GM18951 (cell line): ENCODE results near the gene FAM180A.

Experiments used
- POLR2A ChIP-seq: IDR thresholded peaks from 4 replicates; pipeline ENCODE4 v1.6.1; 2011; ENCODE audit warnings: mild to moderate bottlenecking; ENCODE audit not compliant: insufficient read length, insufficient read depth; ENCODE audit errors: extremely low read depth
- in situ Hi-C: fragments of 300-500 bp; cut with MboI; formaldehyde crosslinking; loops from one replicate; pipeline ENCODE4 v1.12.0; 2022; ENCODE audit warnings: low sequenced_read_pairs, mixed read lengths, inconsistent platforms; ENCODE audit not compliant: unreplicated experiment

The FAM180A gene

DNA sequence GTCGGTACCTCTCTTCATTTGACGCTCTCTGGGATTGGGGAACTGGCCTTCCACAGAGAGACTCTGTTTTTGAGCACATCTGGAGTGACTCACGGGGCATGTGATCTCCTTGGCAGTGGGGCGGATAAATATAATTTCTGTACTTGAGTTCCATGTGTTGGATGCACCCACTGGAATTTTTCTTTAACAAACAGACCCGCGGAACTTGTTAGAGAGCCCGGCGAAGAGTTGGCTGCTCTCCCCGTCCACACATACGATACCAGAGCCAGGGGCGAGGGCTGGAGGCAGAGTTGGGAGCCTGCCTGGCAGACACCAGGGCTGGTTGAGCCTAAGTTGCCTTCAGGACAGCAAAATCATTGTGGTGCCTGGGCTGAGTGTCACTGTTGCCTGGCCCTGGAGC, at the start of gene FAM180A:
FAM180A (minus strand) TSS at position 44 of the 400 bp plus-strand sequence. CDS start 233 bp downstream, outside the sequence.
- in situ Hi-C loops = no loop called here
- no peak for TF ChIP-seq POLR2A

GRCh38 chr7:135798095-135798494, 49.5 kb upstream of the FAM180A start:
- TF ChIP-seq POLR2A = no peak
- in situ Hi-C loops = no loop called here

DNA sequence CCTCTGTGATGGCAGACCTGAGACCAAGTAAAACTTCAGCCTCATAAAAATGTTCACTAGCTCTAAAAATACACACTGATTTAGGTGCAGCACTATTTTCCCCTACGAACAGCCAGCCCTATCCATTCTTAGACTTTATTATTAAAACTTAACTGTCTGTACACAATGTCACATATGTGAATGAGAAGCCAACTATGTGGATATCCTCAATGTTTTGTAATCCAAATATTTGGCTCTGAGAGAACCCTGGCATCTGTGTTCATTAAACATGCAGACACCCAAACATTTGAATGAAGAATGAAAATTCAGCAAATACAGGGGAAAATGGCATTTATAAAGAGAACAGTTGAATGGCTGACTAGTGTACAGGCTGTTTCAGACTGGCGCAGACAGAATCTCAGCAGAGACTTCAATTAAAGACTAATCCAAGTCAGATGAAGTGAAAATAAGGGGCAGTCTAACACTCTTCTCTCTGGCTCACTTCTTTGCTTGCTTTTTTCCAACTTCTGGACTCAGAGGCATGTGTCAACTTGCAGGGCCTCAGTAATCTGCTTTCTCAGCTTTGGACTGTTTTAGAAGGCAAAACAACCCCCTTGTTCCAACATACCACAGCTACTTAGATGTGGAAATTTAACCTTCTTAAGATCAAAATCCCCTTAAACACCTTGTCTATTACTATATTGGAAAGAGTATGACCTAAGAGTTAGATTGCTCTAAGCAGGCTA, 47.4 kb upstream of the FAM180A start:
- in situ Hi-C loops = no loop called here

GRCh38 chr7:135793841-135794240, 45.2 kb upstream of the FAM180A start:
- in situ Hi-C loops = no loop called here
- no peak for TF ChIP-seq POLR2A

More for the DNA sequence above, 47.4 kb upstream of the FAM180A start:
- no peak for TF ChIP-seq POLR2A

DNA sequence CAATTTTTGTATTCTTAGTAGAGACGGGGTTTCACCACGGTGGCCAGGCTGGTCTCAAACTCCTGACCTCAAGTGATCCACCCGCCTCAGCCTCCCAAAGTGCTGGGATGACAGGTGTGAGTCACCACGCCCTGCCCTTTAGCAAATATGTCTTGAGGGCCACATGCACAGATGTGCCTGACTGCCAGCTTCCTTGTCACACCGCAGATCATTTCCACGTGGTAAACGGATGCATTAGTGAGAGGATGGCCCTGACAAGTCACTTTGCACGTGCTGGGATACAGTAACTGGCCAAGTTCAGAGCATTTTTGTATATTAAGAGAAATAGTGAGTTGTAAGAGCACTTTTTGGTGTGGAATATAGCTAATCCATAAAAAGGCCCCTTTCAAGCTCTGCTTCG, 44.3 kb upstream of the FAM180A start:
- TF ChIP-seq POLR2A = no peak
- in situ Hi-C loops = no loop called here

DNA sequence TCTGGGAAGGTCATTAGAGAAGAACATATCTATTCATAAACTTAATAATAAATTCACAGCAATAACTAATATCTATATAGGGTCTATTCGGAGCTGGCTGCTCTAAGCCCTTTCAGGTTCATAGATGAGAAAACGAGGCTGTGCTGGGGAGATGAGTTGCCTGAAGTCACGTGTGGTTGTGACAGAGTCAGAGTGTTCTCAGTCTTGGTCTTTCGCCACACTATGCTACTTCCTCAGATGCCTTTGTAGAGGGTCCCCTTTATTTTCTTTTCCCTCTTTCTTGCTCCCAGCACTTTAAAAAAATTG, 43.7 kb upstream of the FAM180A start:
- in situ Hi-C loops = no loop called here
- TF ChIP-seq POLR2A = no peak

DNA sequence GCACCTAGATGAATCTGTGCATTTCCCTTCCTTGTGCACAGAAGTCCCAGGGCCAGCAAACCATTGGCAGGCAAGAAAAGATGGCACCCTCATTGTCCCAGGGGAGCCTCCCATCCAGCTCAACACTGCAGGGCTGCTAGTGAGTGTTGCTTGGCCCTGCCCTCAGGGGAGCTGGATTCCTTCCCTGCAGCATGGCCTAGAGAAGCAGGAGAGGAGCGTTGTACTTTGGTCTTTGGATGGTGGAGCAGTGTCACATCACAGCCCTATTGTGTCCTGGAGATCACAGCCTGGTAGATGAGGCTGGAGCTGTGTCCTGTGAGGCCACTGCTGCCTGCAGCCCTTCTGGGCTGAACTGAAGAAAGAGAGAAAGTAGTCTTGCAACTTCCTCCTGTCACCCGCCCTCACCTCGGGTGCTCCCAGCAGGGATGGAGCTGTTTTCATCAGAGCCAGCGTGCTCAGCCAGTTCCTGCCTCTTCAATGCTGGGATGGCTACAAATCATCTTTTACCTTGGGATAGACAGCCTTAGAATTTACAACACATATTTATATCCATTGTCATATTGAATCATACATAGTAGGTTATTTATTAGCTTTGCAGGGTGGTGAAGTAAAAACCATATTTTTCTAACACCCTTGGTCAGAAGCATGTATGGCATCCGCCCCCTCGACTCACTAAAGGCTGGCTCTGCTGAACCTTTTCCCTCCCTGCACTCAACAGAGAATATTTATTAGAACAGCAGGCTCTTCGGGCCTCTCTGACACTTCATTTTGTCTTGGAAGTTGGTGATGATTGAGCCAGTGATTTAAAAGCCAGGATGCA, 43.1 kb upstream of the FAM180A start:
- no peak for TF ChIP-seq POLR2A
- in situ Hi-C loops = no loop called here

GRCh38 chr7:135790371-135790977, 41.9 kb upstream of the FAM180A start:
- in situ Hi-C loops = no loop called here
- no peak for TF ChIP-seq POLR2A

DNA sequence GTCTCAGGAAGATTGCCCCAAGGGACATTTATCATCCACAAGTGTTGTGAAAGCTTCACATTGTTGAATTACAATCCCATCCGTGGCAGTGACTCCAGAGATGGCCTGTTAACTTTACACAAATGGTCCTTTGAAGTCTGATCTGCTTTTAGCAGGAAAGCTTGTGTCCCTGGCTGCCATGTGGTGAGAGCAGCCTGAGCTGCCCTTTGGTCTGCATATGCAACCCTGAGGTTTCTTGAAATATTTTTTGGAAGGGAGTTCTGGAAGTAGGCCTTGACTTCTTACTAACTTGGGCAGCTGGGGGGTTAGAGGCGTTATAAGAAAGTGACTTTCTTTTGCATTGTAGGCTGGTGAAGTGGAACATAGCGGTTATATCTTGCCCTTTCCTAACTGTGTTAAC, 41.3 kb upstream of the FAM180A start:
- no peak for TF ChIP-seq POLR2A
- in situ Hi-C loops = no loop called here

DNA sequence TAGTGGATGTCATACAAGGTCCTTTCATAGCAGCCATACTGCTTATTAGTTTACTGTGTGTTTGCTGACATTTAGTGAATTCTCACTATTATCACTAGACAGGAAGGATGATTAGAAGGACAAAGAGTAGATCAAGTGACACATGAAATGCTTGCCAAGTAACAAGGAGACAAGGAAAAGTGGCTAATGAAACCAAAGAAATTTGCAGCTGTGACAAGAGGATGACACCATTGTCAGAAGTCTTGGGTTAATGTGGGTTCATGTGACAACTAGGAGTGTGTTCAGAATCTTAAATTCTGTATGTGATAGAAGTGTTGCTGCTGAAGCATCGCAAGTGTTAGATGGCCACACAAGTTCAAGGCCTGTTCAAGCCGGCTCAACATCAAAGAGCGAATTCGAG, 40.8 kb upstream of the FAM180A start:
- in situ Hi-C loops = no loop called here
- no peak for TF ChIP-seq POLR2A

DNA sequence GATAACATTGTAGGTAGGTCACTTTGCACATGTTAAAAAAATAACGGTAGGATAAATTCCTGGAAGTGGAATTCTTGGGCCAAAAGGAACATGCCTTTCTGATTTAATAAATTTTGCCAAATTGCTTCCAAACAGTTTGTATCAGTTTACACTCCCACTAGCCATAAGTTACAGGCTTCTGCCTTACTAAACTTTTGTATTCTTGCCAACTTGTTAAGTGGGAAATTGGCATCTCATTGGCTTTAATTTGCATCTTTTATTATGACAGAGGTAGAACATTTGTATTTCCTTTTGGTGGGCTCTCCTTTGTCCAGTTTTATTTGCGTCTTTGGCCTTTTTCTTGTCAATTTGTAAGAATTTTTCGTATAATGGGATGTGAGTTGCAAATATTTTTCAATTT, 38.3 kb upstream of the FAM180A start:
- in situ Hi-C loops = no loop called here

GRCh38 chr7:135785065-135785464, 36.5 kb upstream of the FAM180A start:
- TF ChIP-seq POLR2A = no peak
- in situ Hi-C loops = no loop called here

More for the DNA sequence above, 38.3 kb upstream of the FAM180A start:
- TF ChIP-seq POLR2A = no peak

DNA sequence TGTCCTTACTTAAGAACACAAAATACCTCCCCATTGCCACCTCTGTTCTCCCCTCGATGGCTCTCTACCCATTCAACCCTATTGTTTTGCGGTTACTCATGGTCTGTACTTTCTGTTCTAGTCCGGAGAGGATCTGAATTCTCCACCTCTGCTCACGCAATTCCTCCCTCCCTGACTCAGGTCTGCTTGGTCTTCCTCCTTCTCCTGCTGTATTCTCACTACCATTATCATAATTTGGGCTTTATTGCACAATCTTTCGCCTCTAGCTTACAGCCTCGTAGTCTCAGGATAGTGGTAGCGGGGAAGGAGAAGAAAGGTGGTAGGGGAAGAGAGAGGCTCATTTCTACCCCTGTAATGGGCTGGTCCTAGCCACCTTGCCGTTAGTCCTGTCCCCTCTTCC, 35.4 kb upstream of the FAM180A start:
- TF ChIP-seq POLR2A = no peak
- in situ Hi-C loops = no loop called here

DNA sequence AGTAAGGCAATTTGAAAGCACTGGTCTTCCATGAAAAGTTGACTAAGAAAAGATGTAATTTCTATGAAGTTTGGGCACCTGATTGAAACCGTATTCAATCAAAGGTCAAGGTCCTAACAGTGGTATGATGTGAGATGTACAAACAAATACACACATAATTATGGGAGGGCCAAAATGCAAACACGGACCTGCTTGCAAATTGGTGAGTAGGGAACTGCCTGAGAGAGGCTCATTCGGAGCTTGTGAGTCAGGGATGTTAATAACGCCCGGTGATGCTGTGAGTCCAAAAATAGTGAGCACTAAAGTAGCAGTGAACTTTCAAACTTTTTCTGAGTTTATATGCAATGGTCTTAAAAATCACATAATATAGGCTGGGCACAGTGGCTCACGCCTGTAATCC, 34.2 kb upstream of the FAM180A start:
- in situ Hi-C loops = no loop called here
- no peak for TF ChIP-seq POLR2A
